Breast epithelium (tissue), 3 donors: ENCODE data around the gene CXXC5.

Experiments
- CTCF ChIP-seq, 3 donors: fragments of 450-650 bp; IDR thresholded peaks; one replicate each; pipeline ENCODE4 v1.5.1; 2016 to 2017; ENCODE audit warnings: antibody characterized with exemption in 3 of 3, mild to moderate bottlenecking in 3 of 3, moderate library complexity in 3 of 3
- POLR2A ChIP-seq: fragments of 450-650 bp; IDR thresholded peaks from one replicate; pipeline ENCODE4 v1.6.1; 2016; ENCODE audit warnings: antibody characterized with exemption, mild to moderate bottlenecking, moderate library complexity
- POLR2AphosphoS5 ChIP-seq, 3 donors: sonication (generic); formaldehyde crosslinking; IDR thresholded peaks; one replicate each; pipeline ENCODE4 v1.6.1; 2017; ENCODE audit warnings: antibody characterized with exemption in 3 of 3

GRCh38 chr5:139644646-139645429 lies 3.3 kb upstream of the CXXC5 start:
- TF ChIP-seq POLR2AphosphoS5 (IDR thresholded peaks at IDR 0.05), result no peak
- TF ChIP-seq CTCF (IDR thresholded peaks at IDR 0.05), result no peak
- no peak for TF ChIP-seq POLR2A
